C4-2B (cell line): Measurements from ENCODE around the gene C14orf93.

ENCODE experiments used
- ZFX ChIP-seq: fragments of 450-650 bp; IDR thresholded peaks from 2 replicates; pipeline ENCODE4 v1.6.1; 2017
- TF ChIP-seq, protein P1 (sequence below): fragments of 450-650 bp; conservative IDR thresholded peaks from 2 replicates; pipeline ENCODE4 v1.5.1; 2017; ENCODE audit warnings: mild to moderate bottlenecking

- TF ChIP-seq, protein P1, sequence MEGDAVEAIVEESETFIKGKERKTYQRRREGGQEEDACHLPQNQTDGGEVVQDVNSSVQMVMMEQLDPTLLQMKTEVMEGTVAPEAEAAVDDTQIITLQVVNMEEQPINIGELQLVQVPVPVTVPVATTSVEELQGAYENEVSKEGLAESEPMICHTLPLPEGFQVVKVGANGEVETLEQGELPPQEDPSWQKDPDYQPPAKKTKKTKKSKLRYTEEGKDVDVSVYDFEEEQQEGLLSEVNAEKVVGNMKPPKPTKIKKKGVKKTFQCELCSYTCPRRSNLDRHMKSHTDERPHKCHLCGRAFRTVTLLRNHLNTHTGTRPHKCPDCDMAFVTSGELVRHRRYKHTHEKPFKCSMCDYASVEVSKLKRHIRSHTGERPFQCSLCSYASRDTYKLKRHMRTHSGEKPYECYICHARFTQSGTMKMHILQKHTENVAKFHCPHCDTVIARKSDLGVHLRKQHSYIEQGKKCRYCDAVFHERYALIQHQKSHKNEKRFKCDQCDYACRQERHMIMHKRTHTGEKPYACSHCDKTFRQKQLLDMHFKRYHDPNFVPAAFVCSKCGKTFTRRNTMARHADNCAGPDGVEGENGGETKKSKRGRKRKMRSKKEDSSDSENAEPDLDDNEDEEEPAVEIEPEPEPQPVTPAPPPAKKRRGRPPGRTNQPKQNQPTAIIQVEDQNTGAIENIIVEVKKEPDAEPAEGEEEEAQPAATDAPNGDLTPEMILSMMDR = no peak
- no peak for TF ChIP-seq ZFX
These were observed 32.4 kb upstream of the C14orf93 start, which contains the start of gene PSMB11 for GRCh38 chr14:23042162-23042965.
